ENCODE data around the gene LAIR2. TPM values are rescaled to one million over a fixed set of nuclear protein-coding genes. Genes with fewer than 3 reads are reported as not detected.

The LAIR2 gene
- total RNA-seq, result not detected

DNA sequence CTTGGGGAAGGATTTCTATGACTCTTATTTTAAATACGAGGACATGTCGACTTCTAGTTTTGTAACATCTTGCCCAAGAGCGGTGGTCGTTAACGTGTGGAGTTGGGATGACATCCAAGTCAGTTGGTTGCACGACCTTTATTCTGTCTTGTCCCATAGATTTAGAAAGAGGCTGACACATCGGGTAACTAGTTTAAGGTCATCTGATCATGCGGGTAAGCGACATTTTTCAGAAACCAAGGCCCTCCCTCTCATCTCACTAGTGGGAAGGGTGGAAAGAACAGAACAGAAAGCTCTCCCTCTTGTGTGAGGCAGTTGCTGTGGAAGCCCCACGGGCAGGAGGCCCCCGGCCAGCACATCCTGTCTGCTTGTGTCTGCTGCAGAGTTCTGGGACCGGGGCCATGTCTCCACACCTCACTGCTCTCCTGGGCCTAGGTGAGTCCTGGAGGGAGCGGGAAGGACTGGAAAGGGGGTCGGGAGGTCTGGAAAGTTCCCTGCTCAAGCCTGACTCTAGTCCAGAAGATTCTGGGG, at the start of gene LAIR2:
Gene LAIR2, plus strand, starts transcription at position 314 of the 531 bp plus-strand sequence. Its CDS starts 88 bp downstream, at position 402.

GRCh38 chr19:54463531-54464043, 39.0 kb upstream of the LAIR2 start, which contains the start of gene LENG9:
Gene LENG9, minus strand, starts transcription at chr19:54463778. Its CDS starts 252 bp downstream, at chr19:54463526.

GRCh38 chr19:54473071-54473891, 29.4 kb upstream of the LAIR2 start, which contains the start of gene CDC42EP5:
Gene CDC42EP5, minus strand, starts transcription at chr19:54473296. Its CDS starts 7,749 bp downstream, at chr19:54465547.

Small RNA genes lying within 50 kb of the gene (small RNA-seq; reads per million reads assigned to genes)
- 0 reads per million in 2 donors for gene AC245036.2

Other genes with a start within 250 kb of the LAIR2 start
- gene LILRB5, start 245.6 kb upstream of the LAIR2 start, total RNA-seq, result not detected
- gene LILRB2, start 221.7 kb upstream of the LAIR2 start, total RNA-seq, result not detected
- not detected for gene LILRA5, start 189.7 kb upstream of the LAIR2 start, total RNA-seq
- gene LILRA4, start 163.7 kb upstream of the LAIR2 start, total RNA-seq, result not detected
- gene LAIR1, start 137.9 kb upstream of the LAIR2 start, total RNA-seq, result not detected
- gene TTYH1, start 87.4 kb upstream of the LAIR2 start, total RNA-seq, result not detected
- 10 to 100 TPM; 46.3 to 55.1 TPM for gene LENG8, start 53.6 kb upstream of the LAIR2 start, total RNA-seq
- 10 to 100 TPM; 10.7 to 16.5 TPM for gene LENG9, start 39.1 kb upstream of the LAIR2 start, total RNA-seq
- gene CDC42EP5, start 29.5 kb upstream of the LAIR2 start, total RNA-seq, result 1 to 10 TPM; 4.7 to 8.6 TPM
- gene LILRA2, start 71.0 kb downstream of the LAIR2 start, total RNA-seq, result not detected
- not detected for gene LILRA1, start 90.8 kb downstream of the LAIR2 start, total RNA-seq
- not detected for gene LILRB1, start 127.7 kb downstream of the LAIR2 start, total RNA-seq
- gene LILRB4, start 160.2 kb downstream of the LAIR2 start, total RNA-seq, result not detected
- gene KIR3DL3, start 221.6 kb downstream of the LAIR2 start, total RNA-seq, result not detected
- gene KIR2DL3, start 235.7 kb downstream of the LAIR2 start, total RNA-seq, result not detected

Data from melanocyte of skin (primary cell).